Fibroblast of mammary gland (primary cell): ENCODE data around the gene KCNIP3.
"Not testable (repeated sequence)": the region's sequence is repeated elsewhere in the genome, so short reads cannot be mapped to it uniquely, and the experiment has no call there.

Experiments used
- DNase-seq: peaks from one replicate; pipeline ENCODE4 v3.0.0-alpha.2; 2010; ENCODE audit warnings: low read depth
- H3K4me3 ChIP-seq: 2 replicates; pipeline ENCODE4 v1.5.1; 2011; ENCODE audit warnings: low read depth, mild to moderate bottlenecking, low read length, moderate library complexity; ENCODE audit not compliant: control insufficient read depth
- CTCF ChIP-seq: conservative IDR thresholded peaks from 2 replicates; pipeline ENCODE4 v1.5.1; 2011; ENCODE audit warnings: low read depth, low read length, inconsistent platforms; ENCODE audit not compliant: control insufficient read depth, insufficient read depth

Gene KCNIP3

GRCh38 chr2:95265182-95265581 lies 32.0 kb upstream of the KCNIP3 start:
- no peak overlapping the region for H3K4me3 ChIP-seq
- no peak for TF ChIP-seq CTCF
- no peak for DNase-seq

GRCh38 chr2:95266781-95267430 lies 30.2 kb upstream of the KCNIP3 start:
- H3K4me3 ChIP-seq = no peak overlapping the region
- no peak for DNase-seq
- no peak for TF ChIP-seq CTCF

GRCh38 chr2:95267458-95268210 lies 29.5 kb upstream of the KCNIP3 start:
- no peak overlapping the region for H3K4me3 ChIP-seq
- peak; percentile 58 for DNase-seq
- TF ChIP-seq CTCF = no peak

- TF ChIP-seq CTCF = no peak
- H3K4me3 ChIP-seq = no peak overlapping the region
Observed at GRCh38 chr2:95268211-95269035, 28.7 kb upstream of the KCNIP3 start.

GRCh38 chr2:95269036-95269680 lies 28.0 kb upstream of the KCNIP3 start:
- DNase-seq = no peak
- no peak for TF ChIP-seq CTCF

More at GRCh38 chr2:95268211-95269035, 28.7 kb upstream of the KCNIP3 start:
- DNase-seq = no peak

GRCh38 chr2:95269745-95270144 lies 27.4 kb upstream of the KCNIP3 start:
- not testable (repeated sequence) for DNase-seq, H3K4me3 ChIP-seq

More at GRCh38 chr2:95269036-95269680, 28.0 kb upstream of the KCNIP3 start:
- H3K4me3 ChIP-seq = no peak overlapping the region
